Myometrial cell (primary cell): ENCODE results near the gene CNTN3. TPM values are rescaled to one million over a fixed set of nuclear protein-coding genes. Genes with fewer than 3 reads are reported as not detected.

Experiments
- total RNA-seq: library from RNA; depleted of rRNA; stranded (reverse); fragments of >200 nt; gene quantifications from 2 replicates; pipeline ENCODE4 v1.2.3, GENCODE V29; 2015

The CNTN3 gene
- 0.58 and 0.71 TPM in 2 replicates for total RNA-seq

DNA sequence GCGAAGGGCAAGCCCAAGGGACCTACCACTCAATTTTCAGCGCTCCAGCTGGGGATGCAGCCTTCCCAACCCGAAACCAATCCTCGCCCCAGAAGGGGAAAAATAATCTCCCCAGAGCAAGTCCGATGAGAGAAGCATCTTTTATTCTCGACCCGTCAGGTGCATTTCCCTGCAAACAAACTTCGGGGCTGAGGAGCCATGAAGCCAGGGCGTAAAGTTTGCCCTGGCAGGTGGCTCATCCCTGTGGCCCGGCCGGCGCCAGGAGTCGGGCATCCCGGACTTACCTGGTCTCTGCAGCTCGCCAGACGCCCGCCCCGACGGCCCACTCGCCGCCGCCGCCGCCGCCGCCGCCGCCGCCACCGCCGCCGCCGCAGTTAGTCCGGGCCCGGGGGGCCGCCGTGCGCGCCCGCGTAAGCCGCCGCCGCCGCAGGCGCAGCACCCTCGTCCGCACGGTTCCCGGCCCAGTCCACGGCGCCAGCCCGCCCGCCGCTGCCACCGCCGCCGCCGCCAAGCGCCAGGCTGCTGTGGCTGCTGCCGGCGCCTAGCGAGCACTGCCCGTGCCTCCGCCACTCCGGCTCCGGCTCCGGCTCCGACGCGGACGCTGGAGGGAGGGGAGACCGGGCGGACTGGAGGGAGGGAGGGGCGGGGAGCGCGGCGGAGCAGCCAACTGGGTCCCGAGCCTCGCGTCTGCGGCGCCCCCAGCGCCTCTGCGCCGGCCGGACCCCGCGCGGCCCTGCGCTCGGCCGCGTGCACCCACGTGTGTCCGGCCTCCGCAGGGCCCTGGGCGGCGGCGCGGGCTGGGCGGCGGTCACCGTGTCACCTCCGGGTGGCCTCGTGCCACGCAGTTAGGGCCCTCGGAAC, at the start of gene CNTN3:
CNTN3 (minus strand) TSS at position 553 of the 861 bp plus-strand sequence. CDS start 93,547 bp downstream, outside the sequence.

